Hair follicular keratinocyte (primary cell): ENCODE data around the gene ANKRD13D. TPM values are rescaled to one million over a fixed set of nuclear protein-coding genes. Genes with fewer than 3 reads are reported as not detected.

Experiments
- total RNA-seq: library from RNA; depleted of rRNA; stranded (reverse); fragments of >200 nt; gene quantifications from 2 replicates; pipeline ENCODE4 v1.2.3, GENCODE V29; 2015

ANKRD13D gene
- total RNA-seq: 34.4 and 35.4 TPM in 2 replicates

GRCh38 chr11:67289226-67289650, at the start of gene ANKRD13D:
TSS of gene ANKRD13D (plus strand) at chr11:67289303. CDS start at chr11:67289461, 158 bp downstream.

GRCh38 chr11:67266449-67267187, 22.5 kb upstream of the ANKRD13D start, which contains the start of gene GRK2:
TSS of gene GRK2 (plus strand) at chr11:67266473. CDS start at chr11:67266700, 227 bp downstream.

GRCh38 chr11:67303132-67303834, 14.2 kb downstream of the ANKRD13D start, which contains the start of gene SSH3:
TSS of gene SSH3 (plus strand) at chr11:67303530. CDS start at chr11:67303626, 96 bp downstream.

Other genes starting within 250 kb of the ANKRD13D start
- gene RHOD, start 232.5 kb upstream of the ANKRD13D start, total RNA-seq: 234 and 269 TPM in 2 replicates
- 20.2 and 21.2 TPM in 2 replicates for gene KDM2A, start 170.0 kb upstream of the ANKRD13D start, total RNA-seq
- gene GRK2, start 22.8 kb upstream of the ANKRD13D start, total RNA-seq: 60.3 and 66.1 TPM in 2 replicates
- 54.8 and 64.1 TPM in 2 replicates for gene SSH3, start 14.2 kb downstream of the ANKRD13D start, total RNA-seq
- 76.9 and 150 TPM in 2 replicates for gene POLD4, start 64.2 kb downstream of the ANKRD13D start, total RNA-seq
- 4.6 and 4.7 TPM in 2 replicates for gene CLCF1, start 84.3 kb downstream of the ANKRD13D start, total RNA-seq
- gene RAD9A, start 102.7 kb downstream of the ANKRD13D start, total RNA-seq: 5.5 and 16.3 TPM in 2 replicates
- 251 and 264 TPM in 2 replicates for gene PPP1CA, start 112.6 kb downstream of the ANKRD13D start, total RNA-seq
- not detected in 2 replicates for gene TBC1D10C, start 114.8 kb downstream of the ANKRD13D start, total RNA-seq
- gene CARNS1, start 126.4 kb downstream of the ANKRD13D start, total RNA-seq: 0.30 TPM in 1 of 2 replicates, not detected in the other
- 44.4 and 71.9 TPM in 2 replicates for gene RPS6KB2, start 139.2 kb downstream of the ANKRD13D start, total RNA-seq
- 0.78 and 1.4 TPM in 2 replicates for gene PTPRCAP, start 148.4 kb downstream of the ANKRD13D start, total RNA-seq
- 65.5 and 82.0 TPM in 2 replicates for gene CORO1B, start 154.2 kb downstream of the ANKRD13D start, total RNA-seq
- gene GPR152, start 163.4 kb downstream of the ANKRD13D start, total RNA-seq: not detected in 2 replicates
- not detected in 2 replicates for gene CABP4, start 166.1 kb downstream of the ANKRD13D start, total RNA-seq
- gene TMEM134, start 179.9 kb downstream of the ANKRD13D start, total RNA-seq: 91.8 and 98.6 TPM in 2 replicates
- gene AIP, start 193.7 kb downstream of the ANKRD13D start, total RNA-seq: 43.6 and 47.6 TPM in 2 replicates
- 28.0 and 39.4 TPM in 2 replicates for gene PITPNM1, start 216.1 kb downstream of the ANKRD13D start, total RNA-seq
- gene CDK2AP2, start 218.9 kb downstream of the ANKRD13D start, total RNA-seq: 73.0 and 86.1 TPM in 2 replicates
- not detected in 2 replicates for gene CABP2, start 234.1 kb downstream of the ANKRD13D start, total RNA-seq